HK-2 (cell line): Measurements from ENCODE around the gene OVCH1.
"Not testable (repeated sequence)": the region's sequence is repeated elsewhere in the genome, so short reads cannot be mapped to it uniquely, and the experiment has no call there.

Source experiments
- DNase-seq: peaks from one replicate; pipeline ENCODE4 v3.0.0-alpha.2; 2018; ENCODE audit not compliant: unreplicated experiment

OVCH1 gene

DNA sequence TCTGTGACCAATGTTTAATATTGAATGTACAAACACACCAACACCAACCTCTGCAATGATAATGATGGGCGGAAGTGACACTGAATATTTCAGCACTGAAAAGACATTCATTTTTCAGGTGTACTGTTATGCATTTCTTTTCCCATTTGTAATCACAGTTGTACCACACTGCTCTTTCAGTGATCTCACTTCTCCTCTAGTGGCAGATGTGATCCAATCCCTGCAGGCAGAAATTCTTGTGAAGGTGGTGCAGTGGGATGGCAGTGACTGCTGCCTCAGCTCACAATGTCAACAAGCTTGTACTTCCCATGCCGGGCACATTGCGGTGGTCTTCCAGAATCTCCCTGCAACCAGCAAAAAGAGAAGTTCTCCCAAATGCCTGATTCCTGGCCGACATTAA, 93.5 kb downstream of the OVCH1 start:
- DNase-seq, result no peak

DNA sequence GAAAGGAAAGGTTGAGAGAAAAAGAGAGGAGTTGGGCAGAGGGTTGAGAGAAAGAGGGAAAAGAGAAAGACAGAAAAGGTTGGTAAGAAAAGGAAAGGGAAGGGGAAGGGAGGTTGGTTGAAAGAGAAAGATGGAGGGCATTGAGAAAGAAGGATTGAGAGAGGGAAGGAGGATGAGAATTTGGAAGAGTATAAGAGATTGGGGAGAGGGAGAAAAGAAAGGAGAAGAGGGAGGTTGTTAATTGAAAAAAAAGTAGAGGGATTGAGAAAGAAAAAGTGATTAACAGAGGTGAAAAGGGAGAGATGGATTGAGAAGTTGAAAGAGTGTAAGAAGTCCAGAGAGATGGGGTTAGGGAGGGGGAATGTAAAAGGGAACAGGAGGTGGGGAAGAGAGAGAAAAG, 95.0 kb downstream of the OVCH1 start:
- no peak for DNase-seq

DNA sequence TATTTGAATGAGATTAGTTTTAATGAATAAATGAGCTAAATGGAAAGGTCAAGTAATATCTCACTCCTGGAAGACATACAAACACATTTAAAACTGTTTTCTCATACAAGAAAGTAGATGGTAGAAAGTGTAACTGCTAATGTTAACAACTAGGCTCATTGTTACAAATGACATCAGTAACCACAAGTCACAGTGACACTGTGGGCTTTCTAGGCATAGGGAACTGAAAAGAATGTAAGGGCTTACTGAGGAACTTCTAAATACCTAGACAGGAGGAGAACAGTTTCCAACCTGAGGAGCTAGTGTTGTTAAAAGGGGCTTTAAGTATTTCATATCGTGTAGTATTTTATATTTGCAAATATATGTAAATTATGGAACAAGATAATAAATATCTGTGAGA, 99.0 kb downstream of the OVCH1 start:
- no peak for DNase-seq

- no peak for DNase-seq
Measured at GRCh38 chr12:29396774-29397173, 100.7 kb downstream of the OVCH1 start.

- no peak for DNase-seq
Measured at GRCh38 chr12:29395356-29395755, 102.1 kb downstream of the OVCH1 start.

DNA sequence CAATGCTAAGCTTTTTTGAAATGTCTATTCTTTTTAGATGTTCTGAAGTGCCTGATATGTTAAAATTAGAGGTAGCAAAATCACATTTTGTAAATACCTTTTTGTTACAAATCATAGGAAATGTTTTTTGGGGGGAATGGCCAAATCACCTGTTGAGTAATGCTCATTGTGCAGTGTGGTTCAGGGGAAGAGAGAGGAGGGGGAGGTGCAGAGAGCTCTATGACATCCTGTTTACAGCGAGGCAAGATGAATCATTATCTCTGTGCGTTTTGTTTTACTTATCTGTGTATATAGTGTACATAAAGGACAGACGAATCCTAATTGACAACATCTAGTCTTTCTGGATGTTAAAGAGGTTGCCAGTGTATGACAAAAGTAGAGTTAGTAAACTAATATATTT, 107.1 kb downstream of the OVCH1 start:
- DNase-seq, result not testable (repeated sequence)

- no peak for DNase-seq
Measured at GRCh38 chr12:29389295-29389919, 108.1 kb downstream of the OVCH1 start.

DNA sequence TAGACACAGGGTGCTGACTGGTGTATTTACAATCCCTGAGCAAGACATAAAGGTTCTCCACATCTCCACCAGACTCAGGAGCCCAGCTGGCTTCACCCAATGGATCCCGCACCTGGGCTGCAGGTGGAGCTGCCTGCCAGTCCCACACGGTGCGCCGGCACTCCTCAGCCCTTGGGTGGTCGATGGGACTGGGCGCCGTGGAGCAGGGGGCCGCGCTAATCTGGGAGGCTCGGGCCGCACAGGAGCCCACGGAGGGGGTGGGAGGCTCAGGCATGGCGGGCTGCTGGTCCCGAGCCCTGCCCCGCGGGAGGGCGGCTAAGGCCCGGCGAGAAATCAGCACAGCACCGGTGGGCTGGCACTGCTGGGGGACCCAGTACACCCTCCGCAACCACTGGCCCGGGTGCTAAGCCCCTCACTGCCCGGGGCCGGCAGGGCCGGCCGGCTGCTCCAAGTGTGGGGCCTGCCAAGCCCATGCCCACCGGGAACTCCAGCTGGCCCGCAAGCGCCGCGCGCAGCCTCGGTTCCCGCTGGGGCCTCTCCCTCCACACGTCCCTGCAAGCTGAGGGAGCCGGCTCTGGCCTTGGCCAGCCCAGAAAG, 111.3 kb downstream of the OVCH1 start:
- DNase-seq, result not testable (repeated sequence)

GRCh38 chr12:29385194-29385593, 112.3 kb downstream of the OVCH1 start:
- not testable (repeated sequence) for DNase-seq

GRCh38 chr12:29382251-29382650, 115.2 kb downstream of the OVCH1 start:
- no peak for DNase-seq

DNA sequence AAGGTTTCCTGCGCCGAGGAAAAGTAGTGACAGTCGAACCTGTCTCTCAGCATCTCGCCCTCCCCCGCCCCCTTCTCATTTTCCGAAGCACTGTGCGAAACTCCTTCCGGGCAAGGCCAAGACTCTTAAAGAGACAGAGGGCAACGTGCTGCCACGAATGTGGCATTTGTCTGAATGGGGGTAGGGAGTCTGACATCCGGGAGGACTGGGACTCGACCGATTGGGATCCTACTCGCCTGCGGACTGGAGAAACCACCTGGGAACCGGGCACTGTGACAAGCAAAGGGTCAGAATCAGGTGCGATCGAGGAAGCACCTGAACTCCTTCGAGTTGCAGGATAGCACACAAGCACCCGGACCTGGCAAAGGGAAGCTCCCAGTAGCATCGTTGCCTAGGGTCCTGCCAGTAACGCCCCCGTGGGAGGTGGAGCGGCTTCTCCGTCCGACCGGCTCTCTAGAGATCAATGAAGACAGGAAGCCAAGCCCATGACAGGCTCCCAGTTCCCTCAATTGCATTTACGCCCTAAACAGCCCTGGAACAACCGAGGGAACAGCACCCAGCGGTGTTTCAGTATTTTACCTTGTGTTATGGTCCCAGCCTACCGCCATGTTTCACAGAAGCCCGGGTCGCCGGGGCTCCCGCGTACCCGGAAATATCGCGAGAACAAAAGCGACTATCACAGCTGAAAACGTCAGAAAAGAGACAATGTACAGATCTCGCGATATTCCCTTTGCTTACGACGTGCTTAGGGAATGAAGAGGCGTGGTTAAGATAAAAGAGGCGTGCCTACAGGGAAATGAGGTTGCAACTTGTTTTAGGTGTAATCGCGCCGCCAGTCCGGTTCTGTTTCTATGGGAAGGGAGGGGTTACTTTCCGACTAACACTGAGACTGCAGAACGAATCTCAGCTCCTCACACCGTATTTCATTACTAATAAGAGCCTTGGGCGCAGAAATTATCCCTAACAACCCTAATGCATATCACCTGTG, 116.7 kb downstream of the OVCH1 start, which contains the start of gene ERGIC2:
ERGIC2 (minus strand) TSS at position 637 of the 988 bp plus-strand sequence. CDS start 9,539 bp downstream, outside the sequence.
- DNase-seq, result peak; percentile 90
